Measurements from ENCODE around the gene FHOD3. TPM values are rescaled to one million over a fixed set of nuclear protein-coding genes. Genes with fewer than 3 reads are reported as not detected.

FHOD3 gene
- total and polyA plus RNA-seq, 2 of the 4 experiments (the other 2 are of a cell fraction), result 14.6 to 16.0 TPM

DNA sequence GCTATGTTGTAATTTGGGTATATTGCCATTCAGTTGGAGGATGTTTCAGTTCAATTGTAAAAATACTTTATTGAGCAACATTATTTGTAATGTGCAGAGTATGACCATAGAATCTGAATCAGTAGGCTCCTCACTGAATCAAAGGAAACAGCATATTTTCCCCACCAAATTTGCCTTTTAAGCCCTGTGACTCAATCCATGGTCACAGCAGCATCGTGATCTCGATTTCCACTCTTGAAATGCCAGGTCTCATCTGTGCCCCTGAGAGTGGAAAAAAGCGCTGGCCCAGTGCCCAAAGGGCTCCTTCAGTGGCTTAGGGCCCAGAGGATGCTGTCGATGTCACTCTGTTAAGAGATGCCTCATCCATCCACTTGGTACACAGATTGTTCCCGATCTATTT lies 57.5 kb downstream of the FHOD3 start:
- Histone ChIP-seq H2BK5ac (ENCODE audit: low read depth, low read length, poor library complexity, severe bottlenecking) (peak overlapping the region; percentile 8), H3K4me1 (ENCODE audit: control insufficient read depth, insufficient read depth, low read length) (peaks cover 13% of the 10 kb centered on the region), H3K4ac (ENCODE audit: low read depth, low read length) (peak overlapping the region; percentile 8; the same call in 1 of the 2 replicates), H2BK20ac (ENCODE audit: low read depth, low read length) (peak overlapping the region; percentile 59; the same call in 1 of the 2 replicates), H2AK9ac (replicated peaks; ENCODE audit: low read depth, low read length, poor library complexity) (no peak overlapping the region), H2AFZ (replicated peaks; ENCODE audit: low read length, poor library complexity) (peak overlapping the region; percentile 3), H3K14ac (replicated peaks; ENCODE audit: low read depth, low read length) (0 out of 2 replicates have a peak overlapping the region, but pooled peaks have one; percentile 27), H4K5ac (ENCODE audit: low read depth, low read length) (no peak overlapping the region), H3K23ac (ENCODE audit: low read depth, low read length) (no peak overlapping the region; the same call in 1 of the 2 replicates), H2AK5ac (ENCODE audit: low read depth, low read length) (no peak overlapping the region), H3K56ac (ENCODE audit: extremely low read depth, insufficient read depth, low read length) (no peak overlapping the region), H3K36me3 (ENCODE audit: control insufficient read depth, insufficient read depth, low read length) (peaks cover 1% of the 10 kb centered on the region), H3K4me2 (ENCODE audit: low read depth, low read length) (no peak overlapping the region), H3K27ac (ENCODE audit: insufficient read depth, low read length) (no peak overlapping the region), H3K9me1 (ENCODE audit: insufficient read depth, low read length) (peaks cover 10% of the 10 kb centered on the region; the same call in 1 of the 2 replicates), H4K91ac (ENCODE audit: insufficient read depth, low read depth, low read length) (no peak overlapping the region), H3K9ac (ENCODE audit: low read depth, low read length) (no peak overlapping the region), H3K9me3 (ENCODE audit: control insufficient read depth, insufficient read depth, low read length) (no peaks in the 10 kb centered on the region), H2BK120ac (ENCODE audit: low read depth, low read length) (no peak overlapping the region; the same call in 1 of the 2 replicates), H4K20me1 (ENCODE audit: insufficient read depth, low read length) (0 out of 2 replicates have a peak, but pooled peaks cover under 1% of the 10 kb centered on the region), H2BK15ac (ENCODE audit: low read depth, low read length) (no peak overlapping the region), H3K4me3 (ENCODE audit: insufficient read depth, low read depth, low read length) (no peak overlapping the region), H4K8ac (ENCODE audit: low read depth in 2 of 2, low read length in 2 of 2) (peak overlapping the region in 1 of 2 experiments; percentile 8; a peak in 1 of 4 replicates), H3K18ac (ENCODE audit: low read depth, low read length) (no peak overlapping the region), H3K27me3 (ENCODE audit: control insufficient read depth, insufficient read depth, low read length) (no peaks in the 10 kb centered on the region), H3K79me1 (ENCODE audit: low read depth in 1 of 2, low read length in 2 of 2) (peaks cover 9 to 40% of the 10 kb centered on the region in 2 experiments)
- in situ Hi-C loops (cut with MboI; ENCODE audit: low sequenced_read_pairs) (no loop called here), dilution Hi-C loops (cut with HindIII; ENCODE audit: low sequenced_read_pairs, unreplicated experiment) (no loop called here), intact Hi-C loops (cut with micrococcal nuclease) (no loop called here)
- TF ChIP-seq, protein P1, sequence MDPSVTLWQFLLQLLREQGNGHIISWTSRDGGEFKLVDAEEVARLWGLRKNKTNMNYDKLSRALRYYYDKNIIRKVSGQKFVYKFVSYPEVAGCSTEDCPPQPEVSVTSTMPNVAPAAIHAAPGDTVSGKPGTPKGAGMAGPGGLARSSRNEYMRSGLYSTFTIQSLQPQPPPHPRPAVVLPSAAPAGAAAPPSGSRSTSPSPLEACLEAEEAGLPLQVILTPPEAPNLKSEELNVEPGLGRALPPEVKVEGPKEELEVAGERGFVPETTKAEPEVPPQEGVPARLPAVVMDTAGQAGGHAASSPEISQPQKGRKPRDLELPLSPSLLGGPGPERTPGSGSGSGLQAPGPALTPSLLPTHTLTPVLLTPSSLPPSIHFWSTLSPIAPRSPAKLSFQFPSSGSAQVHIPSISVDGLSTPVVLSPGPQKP (IDR thresholded peaks at IDR 0.05; ENCODE audit: borderline replicate concordance, low read depth, low read length), result no peak
- TF ChIP-seq MXI1 (IDR thresholded peaks at IDR 0.05; ENCODE audit: borderline replicate concordance, low read depth, low read length), result no peak
- peak; percentile 27; the same call in 1 of the 2 replicates for TF ChIP-seq BHLHE40 (IDR thresholded peaks at IDR 0.05; ENCODE audit: low read depth, low read length)
- 0 out of 2 replicates have a peak, but pooled peaks have one; percentile 3 for TF ChIP-seq RAD21 (IDR thresholded peaks at IDR 0.05; ENCODE audit: low read length)
- TF ChIP-seq MAZ (IDR thresholded peaks at IDR 0.05; ENCODE audit: borderline replicate concordance, low read depth, low read length), result no peak
- TF ChIP-seq NFE2L2 (IDR thresholded peaks at IDR 0.05; ENCODE audit: low read depth, low read length), result no peak
- TF ChIP-seq, protein P2, sequence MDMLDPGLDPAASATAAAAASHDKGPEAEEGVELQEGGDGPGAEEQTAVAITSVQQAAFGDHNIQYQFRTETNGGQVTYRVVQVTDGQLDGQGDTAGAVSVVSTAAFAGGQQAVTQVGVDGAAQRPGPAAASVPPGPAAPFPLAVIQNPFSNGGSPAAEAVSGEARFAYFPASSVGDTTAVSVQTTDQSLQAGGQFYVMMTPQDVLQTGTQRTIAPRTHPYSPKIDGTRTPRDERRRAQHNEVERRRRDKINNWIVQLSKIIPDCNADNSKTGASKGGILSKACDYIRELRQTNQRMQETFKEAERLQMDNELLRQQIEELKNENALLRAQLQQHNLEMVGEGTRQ (IDR thresholded peaks at IDR 0.05; ENCODE audit: low read depth, low read length), result no peak
- no peak for TF ChIP-seq POLR2A (IDR thresholded peaks at IDR 0.05; ENCODE audit: low read depth, low read length)
- TF ChIP-seq, protein P3, sequence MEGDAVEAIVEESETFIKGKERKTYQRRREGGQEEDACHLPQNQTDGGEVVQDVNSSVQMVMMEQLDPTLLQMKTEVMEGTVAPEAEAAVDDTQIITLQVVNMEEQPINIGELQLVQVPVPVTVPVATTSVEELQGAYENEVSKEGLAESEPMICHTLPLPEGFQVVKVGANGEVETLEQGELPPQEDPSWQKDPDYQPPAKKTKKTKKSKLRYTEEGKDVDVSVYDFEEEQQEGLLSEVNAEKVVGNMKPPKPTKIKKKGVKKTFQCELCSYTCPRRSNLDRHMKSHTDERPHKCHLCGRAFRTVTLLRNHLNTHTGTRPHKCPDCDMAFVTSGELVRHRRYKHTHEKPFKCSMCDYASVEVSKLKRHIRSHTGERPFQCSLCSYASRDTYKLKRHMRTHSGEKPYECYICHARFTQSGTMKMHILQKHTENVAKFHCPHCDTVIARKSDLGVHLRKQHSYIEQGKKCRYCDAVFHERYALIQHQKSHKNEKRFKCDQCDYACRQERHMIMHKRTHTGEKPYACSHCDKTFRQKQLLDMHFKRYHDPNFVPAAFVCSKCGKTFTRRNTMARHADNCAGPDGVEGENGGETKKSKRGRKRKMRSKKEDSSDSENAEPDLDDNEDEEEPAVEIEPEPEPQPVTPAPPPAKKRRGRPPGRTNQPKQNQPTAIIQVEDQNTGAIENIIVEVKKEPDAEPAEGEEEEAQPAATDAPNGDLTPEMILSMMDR (conservative IDR thresholded peaks at IDR 0.05; ENCODE audit: low read depth, low read length), result no peak
- TF ChIP-seq FOS (IDR thresholded peaks at IDR 0.05; ENCODE audit: low read depth, low read length), result no peak
- TF ChIP-seq CEBPB (IDR thresholded peaks at IDR 0.05; ENCODE audit: low read depth, low read length), result peak; percentile 89
- no peak for TF ChIP-seq CHD1 (IDR thresholded peaks at IDR 0.05; ENCODE audit: low read depth, low read length)
- TF ChIP-seq SMC3 (IDR thresholded peaks at IDR 0.05; ENCODE audit: low read depth, low read length), result no peak
- no peak for TF ChIP-seq RFX5 (IDR thresholded peaks at IDR 0.05; ENCODE audit: low read depth, low read length)
- TF ChIP-seq RCOR1 (IDR thresholded peaks at IDR 0.05; ENCODE audit: insufficient replicate concordance, low read length), result no peak
- TF ChIP-seq MAFK (IDR thresholded peaks at IDR 0.05; ENCODE audit: low read depth, low read length), result no peak
- CTCF ChIA-PET, result no interaction called here
- WGBS, 2 experiments (ENCODE audit: extremely low coverage in 2 of 2, insufficient read length in 1 of 2), result 25% methylated on average over 3 of the region's 5 CpGs; no CpG with 5 or more reads in 1 of the 2 experiments
- POLR2A ChIA-PET (ENCODE audit: unreplicated experiment), result no interaction called here
- BruUV-seq (replicated peaks), result no TSS peak
- peak; percentile 81 for DNase-seq
- ATAC-seq (ENCODE audit: low read depth), result peak; percentile 46

Data from IMR-90 (cell line).